Ammon's horn (tissue), 1 donor: ENCODE data around the gene ZNF165.
"Not testable (repeated sequence)": the region's sequence is repeated elsewhere in the genome, so short reads cannot be mapped to it uniquely, and the experiment has no call there.

Experiments used
- DNase-seq: peaks from one replicate; pipeline ENCODE4 v3.0.0-alpha.2; 2016; ENCODE audit warnings: low spot score

ZNF165 gene

DNA sequence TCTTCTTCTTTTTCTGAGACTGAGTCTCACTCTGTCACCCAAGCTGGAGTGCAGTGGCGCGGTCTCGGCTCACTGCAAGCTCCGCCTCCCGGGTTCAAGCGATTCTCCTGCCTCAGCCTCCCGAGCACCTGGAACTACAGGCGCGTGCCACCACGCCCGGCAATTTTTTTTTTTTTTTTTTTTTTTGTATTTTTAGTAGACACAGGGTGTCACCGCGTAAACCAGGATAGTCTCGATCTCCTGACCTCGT is at the start of gene ZNF165:
ZNF165 (plus strand) TSS at position 188 of the 250 bp plus-strand sequence. CDS start 4,913 bp downstream, outside the sequence.
- not testable (repeated sequence) for DNase-seq

DNA sequence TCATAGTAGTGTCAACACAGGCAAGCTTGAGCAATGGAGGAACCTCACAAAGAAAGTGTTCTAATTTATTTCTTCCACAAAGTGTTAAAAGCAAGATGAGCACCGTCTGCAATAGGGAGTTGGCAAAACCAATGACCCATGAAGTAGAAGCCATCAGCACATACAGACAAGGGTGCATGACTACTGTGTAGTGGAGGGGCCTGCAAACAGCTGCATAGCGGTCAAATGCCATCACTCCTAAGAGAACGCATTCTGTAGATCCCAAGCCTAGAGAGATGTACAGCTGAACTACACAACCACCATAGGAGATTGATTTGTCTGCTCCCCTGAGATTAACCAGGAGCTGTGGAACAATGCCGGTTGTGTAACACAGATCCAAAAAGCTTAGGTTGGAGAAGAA is 26.8 kb upstream of the ZNF165 start:
- no peak for DNase-seq

GRCh38 chr6:28060405-28060804 is 20.0 kb upstream of the ZNF165 start:
- DNase-seq, result no peak

- DNase-seq, result no peak
These were observed 16.1 kb upstream of the ZNF165 start for GRCh38 chr6:28064272-28064671.

DNA sequence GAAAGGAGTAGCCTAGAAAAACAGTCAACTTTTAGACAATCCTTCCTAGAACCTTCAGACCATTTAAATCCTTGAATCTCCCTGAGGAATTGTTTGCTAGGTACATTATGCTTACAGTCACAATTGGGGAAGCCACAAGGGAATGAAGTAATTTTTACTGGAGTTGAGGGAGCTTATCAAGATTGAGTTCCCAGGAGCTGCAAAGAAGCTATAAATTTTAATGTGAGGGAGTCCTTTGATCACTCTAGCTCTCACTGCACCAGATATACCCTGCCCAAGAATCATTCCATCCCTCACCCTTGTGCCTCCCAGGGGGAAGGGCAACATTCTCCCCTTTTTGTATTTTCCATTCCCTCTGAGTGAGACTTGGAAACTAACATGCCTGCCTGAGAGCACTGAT is 12.3 kb upstream of the ZNF165 start:
- DNase-seq, result no peak

DNA sequence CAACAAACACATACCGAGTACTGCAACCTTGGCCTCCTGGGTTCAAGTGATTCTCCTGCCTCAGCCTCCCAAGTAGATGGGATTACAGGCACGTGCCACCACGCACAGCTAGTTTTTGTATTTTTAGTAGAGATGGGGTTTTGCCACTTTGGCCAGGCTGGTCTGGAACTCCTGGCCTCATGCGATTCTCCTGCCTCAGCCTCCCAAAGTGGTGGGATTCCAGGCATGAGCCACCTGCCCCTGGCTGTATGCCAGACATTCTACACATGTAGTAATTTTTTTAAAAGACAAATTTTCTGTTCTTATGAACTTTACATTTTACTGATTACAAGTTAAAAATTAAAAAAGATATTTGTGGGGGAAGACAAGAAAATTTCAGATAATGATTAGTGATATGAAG is 9.4 kb upstream of the ZNF165 start:
- DNase-seq, result not testable (repeated sequence)

- no peak for DNase-seq
These were observed 2.3 kb upstream of the ZNF165 start for GRCh38 chr6:28078050-28078449.

DNA sequence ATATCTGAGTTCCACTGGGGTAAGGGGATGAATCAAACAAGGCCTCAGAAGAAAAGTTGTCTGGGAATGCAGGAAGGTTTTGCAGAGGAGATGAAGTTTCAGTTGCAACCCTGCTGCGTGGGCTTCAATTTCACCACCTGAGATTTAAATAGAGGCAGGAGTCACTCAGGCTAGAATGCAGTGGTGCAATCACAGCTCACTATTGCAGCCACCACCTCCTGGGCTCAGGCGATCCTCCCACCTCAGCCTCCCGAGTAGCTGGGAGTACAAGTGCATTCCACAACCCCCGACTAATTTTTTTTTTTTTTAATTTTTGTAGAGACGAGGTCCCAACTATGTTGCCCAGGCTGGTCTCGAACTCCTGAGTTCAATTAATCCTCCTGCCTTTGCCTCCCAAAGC is 1.5 kb upstream of the ZNF165 start:
- no peak for DNase-seq

DNA sequence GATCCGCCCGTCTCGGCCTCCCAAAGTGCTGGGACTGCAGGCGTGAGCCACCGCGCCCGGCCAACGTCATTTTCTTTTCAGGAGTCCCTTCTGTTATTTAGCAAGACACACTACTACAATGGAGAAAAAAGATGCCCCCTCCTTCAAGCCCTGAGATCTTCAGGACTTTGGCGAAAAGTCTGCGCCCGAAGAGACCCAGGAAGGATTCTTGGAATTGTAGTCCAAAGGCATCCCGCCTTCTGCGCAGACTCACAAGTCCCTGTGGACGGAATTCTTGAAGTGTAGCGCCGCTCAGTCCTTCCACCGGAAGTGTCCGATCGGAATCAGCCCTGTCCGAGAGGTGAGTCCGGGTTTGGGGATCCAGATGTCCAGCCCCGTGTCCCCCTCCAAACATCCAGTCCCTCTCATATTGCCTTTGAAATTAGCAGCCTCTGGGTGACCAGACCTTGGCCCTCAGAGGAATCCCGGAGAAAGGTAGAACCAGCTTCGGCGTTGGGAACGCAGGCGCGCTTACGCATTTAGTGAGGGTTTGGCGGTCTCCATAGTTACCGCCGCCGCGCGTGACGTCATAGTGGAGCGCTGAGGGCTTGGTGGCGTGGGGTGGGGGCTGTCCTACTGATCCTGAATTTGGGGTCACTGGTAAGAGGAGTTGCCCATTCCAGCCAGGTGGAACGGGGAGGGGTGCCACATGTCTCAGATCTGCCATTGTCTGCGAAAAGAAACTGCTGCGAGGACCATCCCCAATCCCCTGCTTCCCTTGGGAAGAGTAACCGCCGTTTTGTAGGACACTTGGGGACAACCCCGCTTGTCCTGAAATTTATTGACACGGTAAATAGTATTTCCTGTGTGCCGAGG is 490 bp downstream of the ZNF165 start:
- peak; percentile 95 for DNase-seq

DNA sequence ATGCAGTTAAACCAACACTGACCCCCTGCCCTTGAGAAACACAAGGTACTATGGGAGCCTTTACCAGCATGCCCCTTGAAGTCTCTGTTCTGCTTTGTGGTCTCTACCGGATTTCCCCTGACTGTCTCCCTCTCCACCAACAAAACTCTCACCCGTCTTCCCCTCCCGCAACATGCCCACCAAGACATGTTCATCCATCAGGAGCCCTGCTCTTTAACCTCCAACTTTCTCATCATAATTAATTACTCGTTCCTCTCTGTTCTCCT is 1.1 kb downstream of the ZNF165 start:
- peak; percentile 30 for DNase-seq

DNA sequence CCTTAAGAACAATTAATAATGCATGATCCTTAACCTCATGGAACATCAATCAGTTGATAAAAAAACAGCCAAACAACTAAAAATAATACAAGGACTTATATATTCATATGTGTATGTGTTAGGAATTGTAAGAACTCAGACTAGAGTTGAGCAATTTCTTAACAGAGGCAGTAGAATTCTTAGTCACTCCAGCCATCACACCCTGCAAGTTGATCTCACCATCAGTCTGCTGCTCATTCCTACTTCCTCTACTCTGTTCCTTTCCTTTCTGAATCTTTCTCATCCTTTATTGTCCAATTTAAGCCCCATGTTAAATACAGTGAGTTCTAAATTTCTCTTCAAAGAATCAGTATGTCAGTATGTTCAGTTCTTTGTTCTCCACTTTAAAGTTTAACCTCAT is 2.6 kb downstream of the ZNF165 start:
- no peak for DNase-seq

DNA sequence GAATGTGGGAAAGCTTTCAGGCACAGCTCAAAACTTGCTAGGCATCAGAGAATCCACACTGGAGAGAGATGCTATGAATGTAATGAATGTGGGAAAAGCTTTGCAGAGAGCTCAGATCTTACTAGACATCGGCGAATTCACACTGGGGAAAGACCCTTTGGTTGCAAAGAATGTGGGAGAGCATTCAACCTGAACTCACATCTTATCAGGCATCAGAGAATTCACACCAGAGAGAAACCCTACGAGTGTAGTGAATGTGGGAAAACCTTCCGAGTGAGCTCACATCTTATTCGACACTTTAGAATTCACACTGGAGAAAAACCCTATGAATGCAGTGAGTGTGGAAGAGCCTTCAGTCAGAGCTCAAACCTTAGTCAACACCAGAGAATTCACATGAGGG is 8.7 kb downstream of the ZNF165 start:
- DNase-seq, result no peak

GRCh38 chr6:28090917-28091586 is 10.7 kb downstream of the ZNF165 start:
- DNase-seq, result no peak

DNA sequence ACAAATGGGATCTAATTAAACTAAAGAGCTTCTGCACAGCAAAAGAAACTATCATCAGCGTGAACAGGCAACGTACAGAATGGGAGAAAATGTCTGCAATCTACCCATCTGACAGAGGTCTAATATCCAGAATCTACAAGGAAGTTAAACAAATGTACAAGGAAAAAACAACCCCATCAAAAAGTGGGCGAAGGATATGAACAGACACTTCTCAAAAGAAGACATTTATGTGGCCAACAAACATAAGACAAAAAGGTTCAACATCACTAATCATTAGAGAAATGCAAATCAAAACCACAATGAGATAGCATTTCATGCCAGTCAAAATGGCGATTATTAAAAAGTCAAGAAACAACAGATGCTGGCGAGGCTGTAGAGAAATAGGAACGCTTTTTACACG is 21.9 kb downstream of the ZNF165 start:
- DNase-seq, result not testable (repeated sequence)

- DNase-seq, result not testable (repeated sequence)
These were observed 22.3 kb downstream of the ZNF165 start for GRCh38 chr6:28102699-28103098.

GRCh38 chr6:28104392-28105244 is 24.2 kb downstream of the ZNF165 start:
- DNase-seq, result peak; percentile 93

GRCh38 chr6:28105245-28105639 is 24.9 kb downstream of the ZNF165 start:
- no peak for DNase-seq

DNA sequence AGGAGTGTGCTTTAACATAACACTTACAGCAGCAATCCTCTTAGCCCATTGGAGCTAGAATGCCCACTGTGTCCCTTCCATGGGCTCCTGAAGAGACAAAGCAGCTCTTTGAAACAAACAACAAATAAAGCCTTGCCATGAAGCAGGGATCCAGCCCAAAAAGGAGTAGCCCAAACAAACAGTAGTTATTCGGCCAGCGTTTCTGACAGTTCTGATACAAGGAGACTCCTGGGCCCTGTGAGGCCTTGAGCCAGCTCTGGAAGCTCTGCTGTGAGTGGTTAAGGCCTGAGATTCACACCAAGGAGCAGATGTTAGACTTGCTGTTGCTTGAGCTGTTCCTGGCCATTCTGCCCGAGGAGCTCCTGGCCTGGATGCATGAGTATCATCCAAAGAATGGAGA is 27.1 kb downstream of the ZNF165 start:
- DNase-seq, result peak; percentile 60

DNA sequence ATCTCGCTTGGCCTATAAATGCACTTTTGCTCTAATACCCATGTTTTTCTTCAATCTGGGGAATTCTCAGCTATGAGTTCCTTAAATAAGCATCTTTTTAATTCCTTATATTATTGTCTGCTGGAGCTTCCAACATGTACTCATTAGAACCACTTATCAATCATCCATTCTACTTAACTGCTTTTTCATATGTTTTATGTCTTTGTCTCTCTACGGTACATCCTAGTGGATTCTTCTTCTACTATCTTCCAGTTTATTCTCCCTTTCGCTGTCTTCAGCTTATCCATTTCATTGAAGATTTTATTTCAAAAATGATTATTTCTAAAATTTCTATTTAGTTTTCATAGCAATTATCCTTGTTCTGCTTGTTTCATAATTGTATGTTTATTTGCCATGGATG is 31.6 kb downstream of the ZNF165 start:
- no peak for DNase-seq

- no peak for DNase-seq
These were observed 35.4 kb downstream of the ZNF165 start for GRCh38 chr6:28115799-28116198.

- no peak for DNase-seq
These were observed 37.1 kb downstream of the ZNF165 start for GRCh38 chr6:28117386-28118050.

- no peak for DNase-seq
These were observed 37.8 kb downstream of the ZNF165 start for GRCh38 chr6:28118217-28118616.

GRCh38 chr6:28121876-28122275 is 41.5 kb downstream of the ZNF165 start:
- no peak for DNase-seq
